Osteoblast (primary cell): Measurements from ENCODE around the gene LRRC4C. TPM values are rescaled to one million over a fixed set of nuclear protein-coding genes. Genes with fewer than 3 reads are reported as not detected.

ENCODE experiments used
- DNase-seq: peaks from one replicate; pipeline ENCODE4 v3.0.0; 2011; ENCODE audit warnings: low spot score, mixed read lengths; ENCODE audit not compliant: insufficient read length; ENCODE audit errors: missing footprints
- H2AFZ ChIP-seq: 2 replicates; pipeline ENCODE4 v1.6.0; 2011; ENCODE audit warnings: mild to moderate bottlenecking, low read length
- H3K27ac ChIP-seq: 2 replicates; pipeline ENCODE4 v1.5.1; 2011; ENCODE audit warnings: mild to moderate bottlenecking, low read depth, low read length, moderate library complexity
- H3K27me3 ChIP-seq: 2 replicates; pipeline ENCODE4 v1.6.0; 2012; ENCODE audit warnings: mild to moderate bottlenecking, control low read depth, inconsistent platforms, low read length, moderate library complexity; ENCODE audit not compliant: insufficient read depth
- H3K36me3 ChIP-seq: 2 replicates; pipeline ENCODE4 v1.5.1; 2011; ENCODE audit warnings: mild to moderate bottlenecking, low read length, control low read depth, moderate library complexity; ENCODE audit not compliant: insufficient read depth
- H3K4me1 ChIP-seq: 2 replicates; pipeline ENCODE4 v1.5.1; 2011; ENCODE audit warnings: mild to moderate bottlenecking, low read length, control low read depth, moderate library complexity; ENCODE audit not compliant: insufficient read depth
- H3K4me2 ChIP-seq: 2 replicates; pipeline ENCODE4 v1.6.0; 2011; ENCODE audit warnings: mild to moderate bottlenecking, low read length; ENCODE audit not compliant: insufficient read depth
- H3K4me3 ChIP-seq: fragments of 200-600 bp; sonication (generic); 3 replicates; pipeline ENCODE4 v1.5.1; 2012; ENCODE audit warnings: mild to moderate bottlenecking, low read length, inconsistent platforms; ENCODE audit not compliant: insufficient read depth
- H3K79me2 ChIP-seq: 2 replicates; pipeline ENCODE4 v1.6.0; 2012; ENCODE audit warnings: mild to moderate bottlenecking, low read length, control low read depth, inconsistent platforms; ENCODE audit not compliant: insufficient read depth
- H3K9me3 ChIP-seq: 2 replicates; pipeline ENCODE4 v1.5.1; 2011; ENCODE audit warnings: low read depth, low read length, control low read depth
- H4K20me1 ChIP-seq: 2 replicates; pipeline ENCODE4 v1.6.0; 2012; ENCODE audit warnings: mild to moderate bottlenecking, low read length, control low read depth; ENCODE audit not compliant: insufficient read depth
- total RNA-seq: library from RNA; depleted of rRNA; stranded (reverse); fragments of >200 nt; gene quantifications from 2 replicates; pipeline ENCODE4 v1.2.3, GENCODE V29; 2012
- TF ChIP-seq, protein P1 (sequence below): IDR thresholded peaks from 2 replicates; pipeline ENCODE4 v1.5.1; 2011; ENCODE audit warnings: mild to moderate bottlenecking, low read depth, low read length, moderate library complexity; ENCODE audit errors: extremely low read depth

Gene LRRC4C
- total RNA-seq, 1 donor, result 2.2 TPM

DNA sequence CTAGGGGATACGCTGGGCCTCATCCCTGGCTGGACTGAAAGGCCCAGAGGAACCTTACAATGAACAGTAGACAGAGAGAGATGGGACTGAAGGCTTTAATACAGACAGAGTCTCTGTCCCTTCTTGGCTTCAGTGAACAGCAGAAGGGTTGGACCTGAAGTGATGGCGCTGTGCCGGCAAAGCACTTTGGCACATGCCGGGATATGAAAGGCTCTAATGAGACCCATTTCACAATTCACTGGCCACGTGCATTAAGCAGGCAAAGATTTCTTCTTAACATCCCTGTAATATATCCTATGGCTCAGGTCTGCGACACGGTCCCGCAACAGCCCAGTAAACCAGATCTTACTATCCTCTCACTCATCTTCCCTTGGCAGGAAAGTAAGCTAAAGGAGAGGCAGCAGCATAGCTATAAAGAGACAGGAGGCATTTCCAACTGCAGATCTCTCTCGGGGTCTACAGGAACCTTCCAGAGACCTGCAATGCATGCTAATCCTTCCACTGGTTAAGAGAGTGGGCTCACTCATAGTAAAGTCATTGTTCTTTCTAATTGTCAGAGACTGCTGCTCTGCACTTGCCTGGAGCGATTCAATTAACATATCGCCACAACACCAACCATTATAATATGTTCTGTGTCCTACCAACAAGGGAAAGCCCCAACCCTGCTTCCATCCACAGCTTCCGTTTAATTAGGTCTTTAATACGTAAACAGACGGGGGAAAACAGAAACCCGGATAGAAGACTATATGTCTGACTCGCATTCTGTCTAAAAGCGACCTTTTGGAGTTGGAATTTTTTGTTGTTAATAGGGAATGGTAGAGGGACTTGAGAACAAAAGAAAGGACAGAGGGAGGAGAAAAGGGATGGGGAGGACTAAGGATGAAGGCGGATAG lies 1179.0 kb downstream of the LRRC4C start:
- Histone ChIP-seq H3K4me2 (no peak overlapping the region), H3K79me2 (no peaks in the 10 kb centered on the region), H3K27ac (no peak overlapping the region), H3K9me3 (no peaks in the 10 kb centered on the region), H3K4me3 (no peak overlapping the region), H3K4me1 (no peaks in the 10 kb centered on the region), H3K36me3 (no peaks in the 10 kb centered on the region), H2AFZ (no peak overlapping the region), H4K20me1 (no peaks in the 10 kb centered on the region), H3K27me3 (no peaks in the 10 kb centered on the region)
- no peak for DNase-seq
- TF ChIP-seq, protein P1, sequence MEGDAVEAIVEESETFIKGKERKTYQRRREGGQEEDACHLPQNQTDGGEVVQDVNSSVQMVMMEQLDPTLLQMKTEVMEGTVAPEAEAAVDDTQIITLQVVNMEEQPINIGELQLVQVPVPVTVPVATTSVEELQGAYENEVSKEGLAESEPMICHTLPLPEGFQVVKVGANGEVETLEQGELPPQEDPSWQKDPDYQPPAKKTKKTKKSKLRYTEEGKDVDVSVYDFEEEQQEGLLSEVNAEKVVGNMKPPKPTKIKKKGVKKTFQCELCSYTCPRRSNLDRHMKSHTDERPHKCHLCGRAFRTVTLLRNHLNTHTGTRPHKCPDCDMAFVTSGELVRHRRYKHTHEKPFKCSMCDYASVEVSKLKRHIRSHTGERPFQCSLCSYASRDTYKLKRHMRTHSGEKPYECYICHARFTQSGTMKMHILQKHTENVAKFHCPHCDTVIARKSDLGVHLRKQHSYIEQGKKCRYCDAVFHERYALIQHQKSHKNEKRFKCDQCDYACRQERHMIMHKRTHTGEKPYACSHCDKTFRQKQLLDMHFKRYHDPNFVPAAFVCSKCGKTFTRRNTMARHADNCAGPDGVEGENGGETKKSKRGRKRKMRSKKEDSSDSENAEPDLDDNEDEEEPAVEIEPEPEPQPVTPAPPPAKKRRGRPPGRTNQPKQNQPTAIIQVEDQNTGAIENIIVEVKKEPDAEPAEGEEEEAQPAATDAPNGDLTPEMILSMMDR, result no peak

DNA sequence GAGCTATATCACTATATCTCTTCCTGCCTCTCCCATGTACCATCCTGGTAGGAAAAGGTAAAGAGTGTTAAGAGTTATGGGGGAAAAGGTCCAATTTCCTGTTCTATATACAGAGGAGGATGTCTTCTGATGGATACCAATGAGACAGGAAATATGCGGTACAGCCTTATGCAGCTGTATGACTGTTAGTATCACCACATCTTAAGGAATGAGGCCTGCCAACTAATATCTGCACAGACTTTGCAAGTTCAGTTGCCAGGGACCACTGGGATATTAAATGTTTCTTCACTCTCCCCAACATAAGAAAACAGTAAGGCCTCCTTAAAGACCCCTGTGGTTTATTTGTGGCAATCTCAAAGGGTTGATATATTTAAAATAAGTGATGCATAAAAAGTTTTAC lies 1182.5 kb downstream of the LRRC4C start:
- no peak for DNase-seq
- Histone ChIP-seq H3K27me3 (no peaks in the 10 kb centered on the region), H3K79me2 (no peaks in the 10 kb centered on the region), H3K4me1 (no peaks in the 10 kb centered on the region), H4K20me1 (no peaks in the 10 kb centered on the region), H3K4me2 (no peak overlapping the region), H3K9me3 (no peaks in the 10 kb centered on the region), H3K36me3 (no peaks in the 10 kb centered on the region), H3K4me3 (no peak overlapping the region), H3K27ac (no peak overlapping the region), H2AFZ (no peak overlapping the region)
- TF ChIP-seq, protein P1, result no peak

DNA sequence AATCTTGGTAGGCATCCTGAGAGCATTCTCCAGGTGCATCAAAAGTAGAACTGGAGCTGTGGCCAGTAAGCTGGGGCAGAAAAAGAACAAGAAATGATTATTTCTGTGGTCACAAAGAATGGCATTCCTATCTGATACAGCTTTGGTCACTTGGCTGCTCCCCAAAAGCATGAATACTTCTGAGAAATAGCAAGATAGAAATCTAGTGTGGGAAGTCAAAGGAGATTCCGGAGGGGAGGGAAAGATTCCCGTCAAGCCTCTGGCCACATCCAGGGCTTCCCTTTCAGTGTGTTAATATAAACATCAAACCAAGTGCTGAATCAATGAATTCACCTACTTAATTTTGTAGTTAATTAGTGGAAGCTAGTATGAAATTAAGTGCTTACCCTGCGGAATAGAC lies 1185.4 kb downstream of the LRRC4C start:
- no peaks in the 10 kb centered on the region for H4K20me1 ChIP-seq
- DNase-seq, result no peak

DNA sequence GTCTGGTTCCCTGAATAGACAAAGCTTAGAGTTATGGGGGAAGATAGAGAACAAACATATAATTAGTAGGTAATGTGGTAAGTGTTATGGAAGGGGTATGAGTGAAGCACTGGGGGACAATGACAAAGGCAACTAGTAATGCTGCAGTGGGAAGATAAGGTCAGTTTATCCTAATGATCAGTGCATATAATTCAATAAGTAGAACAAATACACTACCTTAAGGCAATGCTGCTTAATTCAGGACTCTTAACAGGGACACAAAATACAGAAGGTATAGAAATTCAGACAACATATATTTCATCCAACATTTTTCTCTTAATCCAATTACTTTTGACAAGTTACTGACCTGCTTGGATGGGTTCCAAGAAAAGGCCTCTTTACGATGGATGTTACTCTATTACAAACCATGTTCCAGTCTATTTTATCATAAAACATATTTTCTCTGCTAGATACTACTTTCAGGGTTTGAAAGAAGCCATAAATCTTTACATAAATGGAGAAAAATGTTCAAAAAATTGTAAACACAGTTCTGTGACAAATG lies 1186.2 kb downstream of the LRRC4C start:
- no peak overlapping the region for H2AFZ ChIP-seq
- TF ChIP-seq, protein P1, result no peak
- no peaks in the 10 kb centered on the region for H3K36me3 ChIP-seq
- no peaks in the 10 kb centered on the region for H3K27me3 ChIP-seq
- no peaks in the 10 kb centered on the region for H4K20me1 ChIP-seq
- no peak overlapping the region for H3K4me3 ChIP-seq
- no peak for DNase-seq
- no peaks in the 10 kb centered on the region for H3K9me3 ChIP-seq
- H3K27ac ChIP-seq, result no peak overlapping the region
- H3K4me1 ChIP-seq, result no peaks in the 10 kb centered on the region
- no peaks in the 10 kb centered on the region for H3K79me2 ChIP-seq
- H3K4me2 ChIP-seq, result no peak overlapping the region

More for the DNA sequence above, 1185.4 kb downstream of the LRRC4C start:
- Histone ChIP-seq H2AFZ (no peak overlapping the region), H3K79me2 (no peaks in the 10 kb centered on the region), H3K27ac (no peak overlapping the region), H3K4me1 (no peaks in the 10 kb centered on the region), H3K27me3 (no peaks in the 10 kb centered on the region), H3K4me3 (no peak overlapping the region), H3K4me2 (no peak overlapping the region), H3K36me3 (no peaks in the 10 kb centered on the region), H3K9me3 (no peaks in the 10 kb centered on the region)
- TF ChIP-seq, protein P1, result no peak
